GM12874 (cell line): ENCODE measurements around the gene COPS7B.
A peak's percentile ranks its signal among the peaks of the same experiment; 100 is the strongest.

Experiments used
- TF ChIP-seq, protein P1 (sequence below): IDR thresholded peaks from 2 replicates; pipeline ENCODE4 v1.5.1; 2011; ENCODE audit warnings: low read depth, mild to moderate bottlenecking, control low read depth, low read length, moderate library complexity; ENCODE audit not compliant: insufficient read depth

Gene COPS7B

DNA sequence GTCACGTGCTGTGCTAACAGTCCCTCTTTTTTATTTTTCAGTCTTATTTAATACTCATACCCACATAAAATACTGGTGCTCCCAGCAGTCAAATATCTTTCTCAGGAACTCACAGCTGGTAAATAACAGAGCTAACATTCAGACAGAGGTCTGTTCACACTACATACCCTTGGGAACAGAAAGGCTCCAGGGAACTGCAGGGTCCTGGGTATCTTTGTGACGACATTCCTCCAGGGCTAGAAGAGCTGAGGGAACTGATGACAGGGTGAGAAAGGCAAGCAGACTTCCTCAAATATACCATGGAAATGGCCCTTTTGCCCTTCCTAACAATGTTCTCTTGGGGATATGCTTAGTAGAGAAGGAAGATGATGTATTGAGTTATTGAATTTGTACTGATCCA lies 24.5 kb upstream of the COPS7B start:
- TF ChIP-seq, protein P1, sequence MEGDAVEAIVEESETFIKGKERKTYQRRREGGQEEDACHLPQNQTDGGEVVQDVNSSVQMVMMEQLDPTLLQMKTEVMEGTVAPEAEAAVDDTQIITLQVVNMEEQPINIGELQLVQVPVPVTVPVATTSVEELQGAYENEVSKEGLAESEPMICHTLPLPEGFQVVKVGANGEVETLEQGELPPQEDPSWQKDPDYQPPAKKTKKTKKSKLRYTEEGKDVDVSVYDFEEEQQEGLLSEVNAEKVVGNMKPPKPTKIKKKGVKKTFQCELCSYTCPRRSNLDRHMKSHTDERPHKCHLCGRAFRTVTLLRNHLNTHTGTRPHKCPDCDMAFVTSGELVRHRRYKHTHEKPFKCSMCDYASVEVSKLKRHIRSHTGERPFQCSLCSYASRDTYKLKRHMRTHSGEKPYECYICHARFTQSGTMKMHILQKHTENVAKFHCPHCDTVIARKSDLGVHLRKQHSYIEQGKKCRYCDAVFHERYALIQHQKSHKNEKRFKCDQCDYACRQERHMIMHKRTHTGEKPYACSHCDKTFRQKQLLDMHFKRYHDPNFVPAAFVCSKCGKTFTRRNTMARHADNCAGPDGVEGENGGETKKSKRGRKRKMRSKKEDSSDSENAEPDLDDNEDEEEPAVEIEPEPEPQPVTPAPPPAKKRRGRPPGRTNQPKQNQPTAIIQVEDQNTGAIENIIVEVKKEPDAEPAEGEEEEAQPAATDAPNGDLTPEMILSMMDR, result no peak

DNA sequence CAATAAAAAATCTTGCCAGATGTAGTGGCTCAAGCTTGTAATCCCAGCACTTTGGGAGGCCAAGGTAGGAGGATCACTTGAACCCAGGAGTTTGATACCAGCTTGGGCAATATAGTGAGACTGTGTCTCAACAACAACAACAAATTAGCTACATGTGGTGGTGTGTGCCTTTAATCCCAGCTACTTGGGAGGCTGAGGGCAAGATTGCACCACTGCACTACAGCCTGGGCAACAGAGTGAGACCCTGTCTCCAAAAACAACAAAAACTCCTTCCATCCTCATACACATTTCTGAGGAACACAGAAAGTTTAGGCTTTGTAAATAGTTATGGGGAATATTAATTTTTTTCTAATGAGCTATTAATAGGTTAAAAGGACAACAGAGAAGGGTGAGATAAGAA lies 22.1 kb upstream of the COPS7B start:
- TF ChIP-seq, protein P1, result no peak

DNA sequence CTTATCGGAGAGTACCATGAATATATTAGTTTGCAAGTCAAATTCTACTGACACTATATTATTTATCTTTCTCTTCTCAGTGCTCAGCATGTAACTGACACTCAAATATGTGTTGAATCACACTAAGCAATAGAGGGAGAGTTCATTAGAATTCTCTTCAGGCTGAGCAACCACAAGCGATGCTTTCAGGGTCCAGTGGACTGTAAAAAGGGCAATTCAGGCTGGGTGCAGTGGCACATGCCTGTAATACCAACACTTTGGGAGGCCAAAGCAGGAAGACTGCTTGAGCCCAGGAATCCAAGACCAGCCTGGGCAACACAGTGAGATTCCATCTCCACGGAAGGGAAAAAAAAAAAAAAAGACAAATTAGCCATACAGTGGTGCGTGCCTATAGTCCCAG lies 21.5 kb upstream of the COPS7B start:
- TF ChIP-seq, protein P1, result no peak

DNA sequence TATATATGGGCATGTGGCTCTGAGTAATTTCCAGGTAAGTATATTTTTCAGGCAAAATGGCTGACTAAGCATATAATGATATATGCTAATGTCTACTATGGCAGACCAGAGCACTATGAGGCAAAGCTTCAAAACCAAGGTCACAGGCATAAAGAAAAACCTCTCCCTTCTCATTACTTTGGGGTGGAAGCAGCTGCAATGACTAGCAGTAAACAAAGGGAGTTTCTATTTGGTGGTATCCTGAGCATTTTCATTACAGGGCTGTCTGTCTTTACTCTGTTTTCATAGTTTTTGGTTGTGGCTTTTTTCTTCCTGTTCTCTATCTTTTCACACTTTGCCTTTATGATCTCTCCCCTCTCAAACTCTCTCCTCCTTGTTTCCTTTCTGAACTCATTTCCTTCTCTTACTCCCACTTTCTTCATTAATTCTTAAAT lies 20.7 kb upstream of the COPS7B start:
- TF ChIP-seq, protein P1, result no peak

DNA sequence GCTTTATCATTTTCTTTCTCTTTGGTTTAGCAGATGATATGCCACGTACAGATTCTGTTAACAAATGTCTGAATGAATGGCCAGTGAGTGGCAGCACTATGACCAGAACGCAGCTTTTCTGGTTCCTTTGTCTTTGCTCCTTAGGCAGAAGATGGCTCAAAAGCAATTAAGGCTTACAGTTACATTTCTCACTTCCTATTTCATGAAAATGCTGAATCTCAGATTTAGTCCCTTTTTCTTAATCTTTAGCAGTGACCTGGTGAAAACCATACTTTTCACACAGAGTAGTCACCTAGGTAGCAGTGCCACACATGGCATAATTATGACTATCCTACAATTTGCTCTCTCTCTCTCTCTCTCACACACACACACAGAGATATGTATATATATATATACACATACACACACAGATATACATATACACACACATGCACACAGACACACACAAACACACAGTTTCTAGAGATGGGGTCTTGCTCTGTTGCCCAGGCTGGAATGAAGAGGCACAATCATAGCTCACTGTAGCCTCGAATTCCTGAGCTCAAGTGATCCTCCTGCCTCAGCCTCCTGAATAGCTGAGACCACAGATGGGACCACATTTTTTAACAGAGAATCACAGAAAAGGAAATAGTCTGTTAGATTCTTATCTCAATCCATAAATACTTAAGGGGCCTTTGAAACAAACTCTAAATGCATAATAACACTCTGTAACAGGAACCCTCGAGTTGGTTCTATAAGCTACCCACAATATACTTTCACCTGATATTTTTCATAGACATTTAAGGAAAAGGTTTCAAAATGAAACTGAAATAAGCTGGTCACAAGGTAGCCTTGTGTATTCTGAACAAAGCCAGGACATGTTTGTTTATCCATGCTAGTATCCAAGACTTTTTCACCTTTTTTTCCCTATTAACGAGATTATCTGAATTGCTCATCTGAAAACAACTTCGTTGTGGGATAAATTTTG lies 16.8 kb upstream of the COPS7B start:
- TF ChIP-seq, protein P1, result 0 out of 2 replicates have a peak, but pooled peaks have one; percentile 17

DNA sequence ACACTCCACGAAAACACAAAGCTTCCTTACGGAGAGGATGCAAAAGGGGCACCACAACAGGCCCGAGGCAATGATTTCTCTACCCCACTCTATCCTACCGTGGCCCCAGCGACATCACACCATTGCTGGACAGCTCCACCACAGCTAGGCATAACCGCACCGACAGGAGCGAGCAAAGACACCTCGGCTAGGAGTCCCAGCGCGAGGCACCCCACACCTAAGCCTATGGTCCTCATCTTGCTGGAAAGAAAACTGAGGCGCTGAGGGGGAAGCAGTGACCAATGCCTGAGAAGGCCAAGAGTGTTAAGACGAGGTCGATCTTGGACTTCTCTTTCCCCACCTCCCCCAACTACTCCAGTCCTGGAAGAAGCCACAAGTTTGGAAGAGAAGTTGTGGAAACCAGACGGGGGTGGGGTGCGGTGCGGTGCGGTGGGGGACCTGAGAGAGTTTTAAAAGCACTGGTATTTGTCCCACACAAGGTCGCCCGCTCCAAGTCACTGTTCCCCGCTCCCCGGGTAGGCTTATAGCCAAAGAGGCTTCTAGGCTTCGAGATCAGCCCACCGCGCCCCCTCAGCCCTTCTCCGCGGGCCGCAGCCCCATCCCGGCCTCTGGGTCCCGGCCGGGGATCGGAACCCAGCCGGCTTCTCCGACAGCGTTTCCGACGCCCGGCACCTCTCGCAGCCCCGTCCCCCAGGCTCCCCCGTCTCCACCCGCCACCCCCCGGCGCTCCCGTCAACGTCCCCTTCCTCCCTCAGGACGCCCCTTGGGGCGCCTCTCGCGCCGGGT lies 5.9 kb upstream of the COPS7B start:
- TF ChIP-seq, protein P1, result no peak
